Peyer's patch (tissue), 4 donors: ENCODE data around the gene RND3.

Experiments used
- POLR2A ChIP-seq, 2 donors: fragments of 450-650 bp; IDR thresholded peaks; one replicate each; pipeline ENCODE4 v1.5.1; 2017; ENCODE audit warnings: antibody characterized with exemption in 2 of 2, mild to moderate bottlenecking in 2 of 2, moderate library complexity in 2 of 2
- TF ChIP-seq, protein P1 (sequence below), 6 experiments: fragments of 450-650 bp in 4 of 6; fragments of 200-600 bp in 2 of 6; sonication (generic) in 1 of 6; IDR thresholded peaks; one replicate each; pipeline ENCODE4 v1.5.1; 2017 to 2019; ENCODE audit warnings: antibody characterized with exemption in 6 of 6, mild to moderate bottlenecking in 3 of 6, moderate library complexity in 1 of 6

DNA sequence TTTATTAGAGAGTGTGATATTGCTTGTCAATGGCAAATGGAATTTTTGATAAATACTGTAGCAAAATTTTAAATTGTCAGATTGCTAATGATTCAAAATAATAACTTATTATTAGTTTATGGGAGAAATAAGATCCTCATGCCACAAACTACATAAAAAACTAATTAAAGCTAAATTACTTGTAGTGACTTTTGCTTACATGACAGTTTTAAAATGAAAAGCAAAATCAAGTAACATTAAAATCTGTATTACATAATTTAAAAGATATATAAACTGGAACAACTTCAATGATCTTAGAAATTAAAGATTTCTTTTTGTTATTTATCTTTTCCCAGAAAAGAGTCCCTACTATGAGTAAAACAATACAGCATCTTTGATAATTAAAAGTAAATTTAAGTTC is 17.7 kb upstream of the RND3 start:
- no peak for TF ChIP-seq POLR2A (IDR thresholded peaks at IDR 0.05)
- TF ChIP-seq, protein P1, sequence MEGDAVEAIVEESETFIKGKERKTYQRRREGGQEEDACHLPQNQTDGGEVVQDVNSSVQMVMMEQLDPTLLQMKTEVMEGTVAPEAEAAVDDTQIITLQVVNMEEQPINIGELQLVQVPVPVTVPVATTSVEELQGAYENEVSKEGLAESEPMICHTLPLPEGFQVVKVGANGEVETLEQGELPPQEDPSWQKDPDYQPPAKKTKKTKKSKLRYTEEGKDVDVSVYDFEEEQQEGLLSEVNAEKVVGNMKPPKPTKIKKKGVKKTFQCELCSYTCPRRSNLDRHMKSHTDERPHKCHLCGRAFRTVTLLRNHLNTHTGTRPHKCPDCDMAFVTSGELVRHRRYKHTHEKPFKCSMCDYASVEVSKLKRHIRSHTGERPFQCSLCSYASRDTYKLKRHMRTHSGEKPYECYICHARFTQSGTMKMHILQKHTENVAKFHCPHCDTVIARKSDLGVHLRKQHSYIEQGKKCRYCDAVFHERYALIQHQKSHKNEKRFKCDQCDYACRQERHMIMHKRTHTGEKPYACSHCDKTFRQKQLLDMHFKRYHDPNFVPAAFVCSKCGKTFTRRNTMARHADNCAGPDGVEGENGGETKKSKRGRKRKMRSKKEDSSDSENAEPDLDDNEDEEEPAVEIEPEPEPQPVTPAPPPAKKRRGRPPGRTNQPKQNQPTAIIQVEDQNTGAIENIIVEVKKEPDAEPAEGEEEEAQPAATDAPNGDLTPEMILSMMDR (IDR thresholded peaks at IDR 0.05): no peak
